Esophagus squamous epithelium (tissue), 5 donors: ENCODE results near the gene LRRC17. TPM values are rescaled to one million over a fixed set of nuclear protein-coding genes. Genes with fewer than 3 reads are reported as not detected.

Source experiments
- DNase-seq: peaks from one replicate; lab custom pipeline; 2025; lab: John Stamatoyannopoulos, UW
- H3K27ac ChIP-seq, 4 donors: fragments of 200-600 bp; sonication (generic); one replicate each; pipeline ENCODE4 v1.5.1; 2016 to 2019; ENCODE audit warnings: mild to moderate bottlenecking in 1 of 4
- H3K27me3 ChIP-seq, 4 donors: fragments of 200-600 bp; sonication (generic); 1 replicate in 3 of 4; 2 replicates in 1 of 4; pipeline versions ENCODE4 v1.5.1 to v1.6.0; 2017 to 2021; ENCODE audit warnings: antibody characterized with exemption in 1 of 4
- H3K36me3 ChIP-seq, 3 donors: fragments of 200-600 bp; sonication (generic); one replicate each; pipeline ENCODE4 v1.5.1; 2016 to 2019
- H3K4me1 ChIP-seq, 3 donors: fragments of 200-600 bp; sonication (generic); one replicate each; pipeline ENCODE4 v1.5.1; 2017 to 2019
- H3K4me3 ChIP-seq, 4 donors: fragments of 200-600 bp; sonication (generic); 1 replicate in 3 of 4; 2 replicates in 1 of 4; pipeline ENCODE4 v1.5.1; 2016 to 2019; ENCODE audit warnings: mild to moderate bottlenecking in 2 of 4, moderate library complexity in 1 of 4
- H3K9me3 ChIP-seq, 3 donors: fragments of 200-600 bp; sonication (generic); one replicate each; pipeline ENCODE4 v1.5.1; 2016 to 2019
- CTCF ChIP-seq, 6 experiments: fragments of 450-650 bp in 4 of 6; fragments of 200-600 bp in 2 of 6; sonication (generic) in 2 of 6; IDR thresholded peaks; one replicate each; pipeline ENCODE4 v1.5.1; 2016 to 2019; ENCODE audit warnings: antibody characterized with exemption in 6 of 6, mild to moderate bottlenecking in 4 of 6, moderate library complexity in 4 of 6
- POLR2A ChIP-seq, 4 donors: fragments of 450-650 bp; IDR thresholded peaks; one replicate each; pipeline ENCODE4 v1.6.1; 2017; ENCODE audit warnings: antibody characterized with exemption in 4 of 4, mild to moderate bottlenecking in 4 of 4, moderate library complexity in 3 of 4
- WGBS, 2 donors: methylation state at CpG; one replicate each; pipeline ENCODE4 v1.1.5; 2018; 5-methylcytosine and 5-hydroxymethylcytosine counted together
- intact Hi-C: fragments of 100-400 bp; cut with DNase I; formaldehyde crosslinking; loops from one replicate; pipeline ENCODE4 v1.15.0; 2022
- total RNA-seq, 4 donors: library from RNA; depleted of rRNA; stranded (reverse); fragments of >200 nt; gene quantifications; one replicate each; pipeline ENCODE4 v1.1.0, GENCODE V29; 2016
- donor health status: DM: yes; HTN: yes; CAD: no.

Gene LRRC17
- total RNA-seq, 4 donors from 2014 or later: 0.26 to 2.5 (median 1.1) TPM; not detected in 1

- Histone ChIP-seq H3K36me3 (no peaks in the 10 kb centered on the region), H3K9me3 (no peaks in the 10 kb centered on the region), H3K4me3 (peak overlapping the region in 1 of 4 donors; percentile 51), H3K4me1 (peaks cover 0 to 21% (median 6%) of the 10 kb centered on the region in 3 donors), H3K27me3 (no peaks in the 10 kb centered on the region), H3K27ac (peak overlapping the region in 2 of 4 donors; percentile 15 to 33)
- DNase-seq: no peak
- intact Hi-C loops: no loop called here
- 67 to 68% methylated on average over 9 of the region's 9 CpGs for WGBS, 2 donors
- TF ChIP-seq POLR2A (IDR thresholded peaks at IDR 0.05) (no peak), CTCF (IDR thresholded peaks at IDR 0.05) (no peak)
These were observed 1.0 kb downstream of the LRRC17 start for GRCh38 chr7:102913826-102914225.

- 53 to 72% methylated on average over 8 of the region's 8 CpGs for WGBS, 2 donors
- Histone ChIP-seq H3K36me3 (no peaks in the 10 kb centered on the region), H3K4me3 (peak overlapping the region in 1 of 4 donors; percentile 51), H3K9me3 (no peaks in the 10 kb centered on the region), H3K27ac (peak overlapping the region in 1 of 4 donors; percentile 15), H3K27me3 (no peaks in the 10 kb centered on the region), H3K4me1 (peaks cover 0 to 21% (median 6%) of the 10 kb centered on the region in 3 donors)
- DNase-seq: no peak
- intact Hi-C loops: no loop called here
- TF ChIP-seq POLR2A (IDR thresholded peaks at IDR 0.05): no peak
- TF ChIP-seq CTCF (IDR thresholded peaks at IDR 0.05): no peak
These were observed 1.8 kb downstream of the LRRC17 start for GRCh38 chr7:102914585-102914984.

GRCh38 chr7:102916426-102916825 lies 3.6 kb downstream of the LRRC17 start:
- TF ChIP-seq POLR2A (IDR thresholded peaks at IDR 0.05): no peak
- TF ChIP-seq CTCF (IDR thresholded peaks at IDR 0.05): no peak
- H3K27me3 ChIP-seq: no peaks in the 10 kb centered on the region
- no peaks in the 10 kb centered on the region for H3K36me3 ChIP-seq
- WGBS, 2 donors: 19 to 37% methylated on average over 3 of the region's 3 CpGs
- DNase-seq: no peak
- H3K4me1 ChIP-seq: peaks cover 0 to 21% (median 6%) of the 10 kb centered on the region in 3 donors
- intact Hi-C loops: no loop called here
- H3K4me3 ChIP-seq: no peak overlapping the region
- H3K9me3 ChIP-seq: no peaks in the 10 kb centered on the region
- no peak overlapping the region for H3K27ac ChIP-seq

GRCh38 chr7:102916881-102917280 lies 4.1 kb downstream of the LRRC17 start:
- TF ChIP-seq CTCF (IDR thresholded peaks at IDR 0.05) (no peak), POLR2A (IDR thresholded peaks at IDR 0.05) (no peak)
- Histone ChIP-seq H3K4me3 (no peak overlapping the region), H3K36me3 (no peaks in the 10 kb centered on the region), H3K4me1 (peaks cover 0 to 21% (median 6%) of the 10 kb centered on the region in 3 donors), H3K27me3 (no peaks in the 10 kb centered on the region), H3K27ac (no peak overlapping the region), H3K9me3 (no peaks in the 10 kb centered on the region)
- no peak for DNase-seq
- intact Hi-C loops: no loop called here

GRCh38 chr7:102917436-102918353 lies 4.9 kb downstream of the LRRC17 start:
- Histone ChIP-seq H3K4me3 (no peak overlapping the region), H3K27ac (no peak overlapping the region), H3K4me1 (peaks cover 0 to 18% (median 4%) of the 10 kb centered on the region in 3 donors), H3K36me3 (no peaks in the 10 kb centered on the region), H3K9me3 (no peaks in the 10 kb centered on the region), H3K27me3 (no peaks in the 10 kb centered on the region)
- WGBS, 2 donors: 79 to 82% methylated on average over 5 of the region's 5 CpGs
- no peak for DNase-seq
- intact Hi-C loops: no loop called here
- TF ChIP-seq CTCF (IDR thresholded peaks at IDR 0.05) (no peak), POLR2A (IDR thresholded peaks at IDR 0.05) (no peak)
